22Rv1 (cell line): Measurements from ENCODE around the gene MACC1.

Experiments
- ZFX ChIP-seq: fragments of 450-650 bp; IDR thresholded peaks from 2 replicates; pipeline ENCODE4 v1.6.1; 2017; ENCODE audit warnings: antibody characterized with exemption, borderline replicate concordance
- TF ChIP-seq, protein P1 (sequence below): fragments of 450-650 bp; IDR thresholded peaks from 2 replicates; pipeline ENCODE4 v1.5.1; 2017; ENCODE audit warnings: mild to moderate bottlenecking

DNA sequence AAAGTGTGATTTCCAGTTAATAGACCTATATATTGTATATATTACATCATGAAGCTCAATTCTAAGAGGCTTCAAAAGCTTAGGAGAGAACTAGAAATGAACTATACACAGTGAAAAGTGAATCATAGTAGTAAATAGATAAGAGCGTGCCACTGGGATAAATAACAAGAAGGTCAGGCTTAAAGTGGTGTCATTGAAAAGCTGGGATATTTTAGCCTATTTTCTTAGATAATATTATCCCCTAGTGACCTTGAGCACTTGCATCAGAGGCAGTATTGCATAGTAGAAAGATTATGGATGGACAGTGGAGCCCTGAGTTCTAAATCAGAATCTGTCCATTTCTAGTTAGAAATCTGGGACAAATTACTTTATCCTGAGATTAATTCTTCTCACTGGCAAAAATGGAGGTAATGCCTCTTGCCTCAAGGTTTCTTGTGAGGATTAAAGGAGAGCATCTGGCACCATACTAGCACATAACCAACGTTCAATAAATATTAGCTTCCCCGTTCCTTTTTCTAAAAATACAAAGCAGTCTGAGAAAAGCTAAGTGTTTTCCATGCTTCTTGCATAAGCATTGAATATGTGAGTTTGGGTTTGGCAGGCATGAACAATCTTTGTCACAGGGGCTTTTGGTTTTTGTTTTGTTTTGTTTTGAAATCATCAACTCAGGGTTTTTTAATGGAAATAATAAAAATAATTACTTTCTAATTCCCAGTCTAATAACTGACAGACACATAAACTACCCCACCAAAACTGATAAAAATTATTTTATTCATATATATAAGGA lies 27.3 kb upstream of the MACC1 start:
- TF ChIP-seq, protein P1, sequence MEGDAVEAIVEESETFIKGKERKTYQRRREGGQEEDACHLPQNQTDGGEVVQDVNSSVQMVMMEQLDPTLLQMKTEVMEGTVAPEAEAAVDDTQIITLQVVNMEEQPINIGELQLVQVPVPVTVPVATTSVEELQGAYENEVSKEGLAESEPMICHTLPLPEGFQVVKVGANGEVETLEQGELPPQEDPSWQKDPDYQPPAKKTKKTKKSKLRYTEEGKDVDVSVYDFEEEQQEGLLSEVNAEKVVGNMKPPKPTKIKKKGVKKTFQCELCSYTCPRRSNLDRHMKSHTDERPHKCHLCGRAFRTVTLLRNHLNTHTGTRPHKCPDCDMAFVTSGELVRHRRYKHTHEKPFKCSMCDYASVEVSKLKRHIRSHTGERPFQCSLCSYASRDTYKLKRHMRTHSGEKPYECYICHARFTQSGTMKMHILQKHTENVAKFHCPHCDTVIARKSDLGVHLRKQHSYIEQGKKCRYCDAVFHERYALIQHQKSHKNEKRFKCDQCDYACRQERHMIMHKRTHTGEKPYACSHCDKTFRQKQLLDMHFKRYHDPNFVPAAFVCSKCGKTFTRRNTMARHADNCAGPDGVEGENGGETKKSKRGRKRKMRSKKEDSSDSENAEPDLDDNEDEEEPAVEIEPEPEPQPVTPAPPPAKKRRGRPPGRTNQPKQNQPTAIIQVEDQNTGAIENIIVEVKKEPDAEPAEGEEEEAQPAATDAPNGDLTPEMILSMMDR: no peak
- no peak for TF ChIP-seq ZFX
